HepG2 (cell line): ENCODE measurements around the gene ZFAND2B. TPM values are rescaled to one million over a fixed set of nuclear protein-coding genes. Genes with fewer than 3 reads are reported as not detected.

ENCODE experiments used
- ATAD3A ChIP-seq: sonication (generic); formaldehyde crosslinking; IDR thresholded peaks from 2 replicates; pipeline ENCODE4 v1.4.0; 2020; ENCODE audit warnings: missing genetic modification reagents
- FOXC1 ChIP-seq: sonication (generic); formaldehyde crosslinking; IDR thresholded peaks from 2 replicates; pipeline ENCODE4 v1.8.0; 2022; ENCODE audit warnings: mild to moderate bottlenecking, missing genetic modification reagents, borderline replicate concordance
- HDAC6 ChIP-seq: fragments of 200-600 bp; sonication (generic); IDR thresholded peaks from 2 replicates; pipeline ENCODE4 v1.7.0; 2017; ENCODE audit warnings: mild to moderate bottlenecking, antibody characterized with exemption, low read length, low read depth
- KDM5A ChIP-seq: fragments of 200-600 bp; sonication (generic); IDR thresholded peaks from 2 replicates; pipeline ENCODE4 v1.7.0; 2018; ENCODE audit warnings: antibody characterized with exemption, mild to moderate bottlenecking, low read length, borderline replicate concordance
- RARA ChIP-seq: IDR thresholded peaks from 2 replicates; pipeline ENCODE4 v1.6.1; 2016; ENCODE audit warnings: missing genetic modification reagents, missing compliant biosample characterization
- SMAD1 ChIP-seq: sonication (generic); formaldehyde crosslinking; IDR thresholded peaks from 2 replicates; pipeline ENCODE4 v1.4.0; 2020; ENCODE audit warnings: missing genetic modification reagents, low read depth, mild to moderate bottlenecking, borderline replicate concordance
- ZBTB14 ChIP-seq: sonication (generic); formaldehyde crosslinking; IDR thresholded peaks from 2 replicates; pipeline ENCODE4 v1.4.0; 2020; ENCODE audit warnings: missing genetic modification reagents
- ZC3H4 ChIP-seq: sonication (generic); formaldehyde crosslinking; IDR thresholded peaks from 2 replicates; pipeline ENCODE4 v1.4.0; 2020; ENCODE audit warnings: missing genetic modification reagents, borderline replicate concordance
- ZHX2 ChIP-seq, 2 experiments: sonication (generic) in 1 of 2; formaldehyde crosslinking in 1 of 2; IDR thresholded peaks; 2 replicates each; pipeline versions ENCODE4 v1.6.1 to v1.9.0; 2014 to 2022; ENCODE audit warnings: antibody characterized with exemption in 1 of 2, borderline replicate concordance in 1 of 2, inconsistent platforms in 1 of 2, low read depth in 1 of 2, missing genetic modification reagents in 1 of 2
- ZNF326 ChIP-seq: sonication (generic); formaldehyde crosslinking; IDR thresholded peaks from 2 replicates; pipeline ENCODE4 v1.4.0; 2020; ENCODE audit warnings: missing genetic modification reagents, borderline replicate concordance
- ZNF557 ChIP-seq: sonication (generic); formaldehyde crosslinking; IDR thresholded peaks from 2 replicates; pipeline ENCODE4 v1.4.0; 2020; ENCODE audit warnings: missing genetic modification reagents
- ZNF737 ChIP-seq: sonication (generic); formaldehyde crosslinking; IDR thresholded peaks from 2 replicates; pipeline ENCODE4 v1.5.0; 2020; ENCODE audit warnings: missing genetic modification reagents, mild to moderate bottlenecking, borderline replicate concordance
- polyA plus RNA-seq, 8 experiments: library from polyadenylated mRNA; depleted of rRNA in 3 of 8; stranded (reverse) in 7 of 8; unstranded in 1 of 8; fragments of >200 nt; fragmentation: Illumina TruSeq in 4 of 8; extraction: Trizol in 4 of 8; gene quantifications; 2 replicates each; pipeline versions ENCODE4 v1.2.1 to v1.2.3, GENCODE V29; 2011 to 2016; ENCODE audit warnings: low read depth in 4 of 8, missing spikeins in 1 of 8, mixed read lengths in 1 of 8; ENCODE audit not compliant: insufficient read depth in 1 of 8
- total RNA-seq, 5 experiments: library from RNA; depleted of rRNA; stranded (reverse); fragments of >200 nt; fragmentation: Illumina TruSeq; extraction: Trizol; gene quantifications; 2 replicates each; pipeline ENCODE4 v1.2.3, GENCODE V29; 2016; ENCODE audit warnings: low read depth in 1 of 5
- TF ChIP-seq, protein P1 (sequence below): IDR thresholded peaks from 2 replicates; pipeline ENCODE4 v1.6.1; 2016; ENCODE audit warnings: missing compliant biosample characterization, missing genetic modification reagents, borderline replicate concordance
- TF ChIP-seq, protein P2 (sequence below): sonication (generic); formaldehyde crosslinking; IDR thresholded peaks from 2 replicates; pipeline ENCODE4 v1.5.0; 2020; ENCODE audit warnings: mild to moderate bottlenecking, missing genetic modification reagents

ZFAND2B gene
- total and polyA plus RNA-seq, 2 of the 13 experiments (the other 11 are each of a cell fraction or from before 2014, with no cell fraction given): 53.3 to 115 TPM

- TF ChIP-seq ATAD3A (0 out of 2 replicates have a peak, but pooled peaks have one; percentile 67), ZNF737 (CRISPR knock-in tag) (no peak), RARA (CRISPR knock-in tag) (no peak; the same call in 1 of the 2 replicates), ZNF557 (CRISPR knock-in tag) (peak; percentile 90; the same call in 1 of the 2 replicates), SMAD1 (CRISPR knock-in tag) (no peak), FOXC1 (CRISPR knock-in tag) (peak; percentile 95), KDM5A (peak; percentile 78; the same call in 1 of the 2 replicates), ZNF326 (0 out of 2 replicates have a peak, but pooled peaks have one; percentile 71), HDAC6 (no peak), ZBTB14 (CRISPR knock-in tag) (peak; percentile 81), ZHX2 (IDR thresholded peaks at IDR 0.05; ENCODE audit: low read depth) (peak; percentile 31; the same call in 1 of the 2 replicates), ZHX2 (CRISPR knock-in tag; IDR thresholded peaks at IDR 0.05; ENCODE audit: borderline replicate concordance) (no peak), ZC3H4 (CRISPR knock-in tag) (peak; percentile 66; the same call in 1 of the 2 replicates)
- TF ChIP-seq, protein P1, sequence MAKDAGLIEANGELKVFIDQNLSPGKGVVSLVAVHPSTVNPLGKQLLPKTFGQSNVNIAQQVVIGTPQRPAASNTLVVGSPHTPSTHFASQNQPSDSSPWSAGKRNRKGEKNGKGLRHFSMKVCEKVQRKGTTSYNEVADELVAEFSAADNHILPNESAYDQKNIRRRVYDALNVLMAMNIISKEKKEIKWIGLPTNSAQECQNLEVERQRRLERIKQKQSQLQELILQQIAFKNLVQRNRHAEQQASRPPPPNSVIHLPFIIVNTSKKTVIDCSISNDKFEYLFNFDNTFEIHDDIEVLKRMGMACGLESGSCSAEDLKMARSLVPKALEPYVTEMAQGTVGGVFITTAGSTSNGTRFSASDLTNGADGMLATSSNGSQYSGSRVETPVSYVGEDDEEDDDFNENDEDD (CRISPR knock-in tag): peak; percentile 69; the same call in 1 of the 2 replicates
- TF ChIP-seq, protein P2, sequence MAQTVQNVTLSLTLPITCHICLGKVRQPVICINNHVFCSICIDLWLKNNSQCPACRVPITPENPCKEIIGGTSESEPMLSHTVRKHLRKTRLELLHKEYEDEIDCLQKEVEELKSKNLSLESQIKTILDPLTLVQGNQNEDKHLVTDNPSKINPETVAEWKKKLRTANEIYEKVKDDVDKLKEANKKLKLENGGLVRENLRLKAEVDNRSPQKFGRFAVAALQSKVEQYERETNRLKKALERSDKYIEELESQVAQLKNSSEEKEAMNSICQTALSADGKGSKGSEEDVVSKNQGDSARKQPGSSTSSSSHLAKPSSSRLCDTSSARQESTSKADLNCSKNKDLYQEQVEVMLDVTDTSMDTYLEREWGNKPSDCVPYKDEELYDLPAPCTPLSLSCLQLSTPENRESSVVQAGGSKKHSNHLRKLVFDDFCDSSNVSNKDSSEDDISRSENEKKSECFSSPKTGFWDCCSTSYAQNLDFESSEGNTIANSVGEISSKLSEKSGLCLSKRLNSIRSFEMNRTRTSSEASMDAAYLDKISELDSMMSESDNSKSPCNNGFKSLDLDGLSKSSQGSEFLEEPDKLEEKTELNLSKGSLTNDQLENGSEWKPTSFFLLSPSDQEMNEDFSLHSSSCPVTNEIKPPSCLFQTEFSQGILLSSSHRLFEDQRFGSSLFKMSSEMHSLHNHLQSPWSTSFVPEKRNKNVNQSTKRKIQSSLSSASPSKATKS (CRISPR knock-in tag): no peak
Measured at GRCh38 chr2:219206328-219207133, at the start of gene ZFAND2B (continued).
